ENCODE results near the gene CHD9NB. TPM values are rescaled to one million over a fixed set of nuclear protein-coding genes. Genes with fewer than 3 reads are reported as not detected.

CHD9NB gene
- total RNA-seq = under 1 TPM; 0.15 to 0.27 TPM

- peak within 1 kb of the TSS; percentile 13 for H3K27ac Mint-ChIP-seq
- no peaks in the 10 kb centered on the region for H3K9me3 Mint-ChIP-seq
- H3K36me3 Mint-ChIP-seq (ENCODE audit: low read depth) = no peaks in the 10 kb centered on the region
- H3K4me3 Mint-ChIP-seq = peak within 1 kb of the TSS; percentile 12
- POLR2A ChIA-PET = no interaction called here
- peaks cover 36% of the 10 kb centered on the region for H3K4me1 Mint-ChIP-seq
- CTCF ChIA-PET = interaction anchor here (0.6 to 0.7 kb wide), 2 partner anchors 101 to 491 kb away, joined by 4 to 5 read pairs; no protein-coding TSS in a partner anchor
- no peaks in the 10 kb centered on the region for H3K27me3 Mint-ChIP-seq
- no peak for DNase-seq
These were observed at the start of gene CHD9NB for GRCh38 chr16:53052519-53053501. TSS of gene CHD9NB (minus strand) at chr16:53052897. CDS start at chr16:53044158, 8,739 bp downstream.

GRCh38 chr16:53100889-53101288, 48.2 kb upstream of the CHD9NB start:
- ChIA-PET CTCF (interaction anchor here (0.6 to 2.2 kb wide), 5 partner anchors 9 to 918 kb away, joined by 3 to 7 read pairs (median 4); no protein-coding TSS in a partner anchor), POLR2A (interaction anchor here (0.6 kb wide), 1 partner anchor 14 kb away, joined by 5 read pairs; no protein-coding TSS in a partner anchor)
- no peaks in the 10 kb centered on the region for H3K36me3 Mint-ChIP-seq (ENCODE audit: low read depth)
- H3K9me3 Mint-ChIP-seq = no peaks in the 10 kb centered on the region
- no peaks in the 10 kb centered on the region for H3K27me3 Mint-ChIP-seq
- DNase-seq = no peak
- no peak overlapping the region for H3K4me3 Mint-ChIP-seq
- H3K4me1 Mint-ChIP-seq = peaks cover 25% of the 10 kb centered on the region
- H3K27ac Mint-ChIP-seq = no peak overlapping the region

DNA sequence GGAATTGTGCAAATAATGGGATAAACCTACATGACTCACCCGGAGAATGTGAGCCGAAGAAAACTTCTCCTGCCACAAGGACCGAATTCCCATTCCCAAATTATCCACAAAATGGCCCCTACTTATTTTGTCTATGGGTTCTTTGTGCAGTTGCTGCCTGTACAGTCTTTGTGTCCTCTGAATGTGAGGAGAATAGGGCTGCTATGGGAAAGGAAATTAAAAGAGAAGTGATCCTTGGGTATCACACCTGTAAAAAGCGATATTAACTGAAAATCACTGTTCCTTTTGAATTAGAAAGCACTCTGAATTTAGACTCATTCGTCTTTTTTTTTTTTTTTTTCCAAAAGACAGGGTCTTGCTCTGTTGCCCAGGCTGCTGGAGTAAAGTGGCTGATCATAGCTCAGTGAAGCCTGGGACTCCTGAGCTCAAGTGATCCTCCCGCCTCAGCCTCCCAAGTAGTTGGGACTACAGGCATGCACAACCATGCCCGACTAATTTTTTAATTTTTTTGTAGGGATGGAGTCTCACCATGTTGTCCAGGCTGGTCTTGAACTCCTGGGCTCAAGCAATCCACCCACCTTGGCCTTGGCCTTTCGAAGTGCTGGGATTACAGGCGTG, 47.5 kb upstream of the CHD9NB start:
- Mint-ChIP-seq H3K9me3 (no peaks in the 10 kb centered on the region), H3K27ac (peak overlapping the region; percentile 85), H3K4me3 (peak overlapping the region; percentile 75), H3K4me1 (peaks cover 25% of the 10 kb centered on the region), H3K27me3 (no peaks in the 10 kb centered on the region), H3K36me3 (ENCODE audit: low read depth) (no peaks in the 10 kb centered on the region)
- no peak for DNase-seq
- ChIA-PET CTCF (interaction anchor here (0.6 to 2.2 kb wide), 7 partner anchors 10 to 919 kb away, joined by 3 to 7 read pairs (median 4); no protein-coding TSS in a partner anchor), POLR2A (interaction anchor here (0.6 kb wide), 1 partner anchor 14 kb away, joined by 5 read pairs; no protein-coding TSS in a partner anchor)

DNA sequence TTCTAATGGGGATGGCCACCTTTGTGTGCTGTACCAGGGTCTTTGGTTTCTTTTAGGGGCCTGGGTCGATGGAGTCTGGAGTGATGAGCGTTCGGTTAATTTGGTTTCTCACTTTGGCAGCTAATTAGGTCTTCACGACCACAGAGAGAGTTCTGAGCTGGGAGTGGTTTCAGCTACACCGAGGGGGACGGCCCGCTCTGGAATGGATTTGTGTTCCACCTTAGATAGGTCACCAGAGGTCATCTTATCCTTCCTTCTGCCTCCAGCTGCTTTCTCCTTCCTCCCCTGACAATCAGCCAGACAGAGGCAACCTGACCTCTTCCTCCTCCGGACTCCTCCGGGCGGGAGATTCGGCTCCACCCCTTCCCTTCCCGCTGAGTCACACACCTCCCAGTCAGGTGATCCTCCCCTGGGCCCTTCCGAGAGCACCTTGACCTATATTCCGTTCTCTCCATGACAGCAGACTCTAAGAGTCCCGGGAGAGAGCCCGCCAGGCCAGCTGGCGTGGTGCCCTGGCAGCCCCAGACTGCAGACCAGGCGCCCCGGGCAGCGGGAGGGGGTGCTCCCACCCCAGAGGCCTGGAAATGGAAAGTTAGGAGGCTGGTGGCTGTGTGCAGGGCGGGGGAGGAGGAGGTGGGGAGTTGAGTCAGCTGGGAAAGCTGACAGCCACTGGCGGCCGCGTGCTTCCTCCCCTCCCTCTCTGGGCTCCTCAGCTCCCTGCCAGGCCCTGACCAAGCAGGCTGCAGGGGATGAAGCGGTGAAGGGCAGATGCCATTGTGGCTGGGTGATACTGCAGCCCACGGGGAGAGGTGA, 46.8 kb upstream of the CHD9NB start:
- ChIA-PET POLR2A (no interaction called here), CTCF (interaction anchor here (0.9 to 2.2 kb wide), 7 partner anchors 9 to 45 kb away, joined by 3 to 7 read pairs (median 4); partner anchors contain the start of gene CHD9)
- peak; percentile 53 for DNase-seq
- peak overlapping the region; percentile 75 for H3K4me3 Mint-ChIP-seq
- H3K36me3 Mint-ChIP-seq (ENCODE audit: low read depth) = no peaks in the 10 kb centered on the region
- peaks cover 30% of the 10 kb centered on the region for H3K4me1 Mint-ChIP-seq
- H3K27ac Mint-ChIP-seq = peak overlapping the region; percentile 85
- H3K9me3 Mint-ChIP-seq = no peaks in the 10 kb centered on the region
- H3K27me3 Mint-ChIP-seq = no peaks in the 10 kb centered on the region

- peaks cover 38% of the 10 kb centered on the region for H3K4me1 Mint-ChIP-seq
- H3K36me3 Mint-ChIP-seq (ENCODE audit: low read depth) = no peaks in the 10 kb centered on the region
- H3K27me3 Mint-ChIP-seq = no peaks in the 10 kb centered on the region
- ChIA-PET CTCF (interaction anchor here (0.9 to 2.2 kb wide), 7 partner anchors 9 to 44 kb away, joined by 3 to 7 read pairs (median 4); partner anchors contain the start of gene CHD9), POLR2A (interaction anchor here (0.5 kb wide), 1 partner anchor 38 kb away, joined by 3 read pairs; no protein-coding TSS in a partner anchor)
- H3K4me3 Mint-ChIP-seq = peak overlapping the region; percentile 75
- peak overlapping the region; percentile 85 for H3K27ac Mint-ChIP-seq
- DNase-seq = peak; percentile 28
- no peaks in the 10 kb centered on the region for H3K9me3 Mint-ChIP-seq
These were observed 46.0 kb upstream of the CHD9NB start for GRCh38 chr16:53098526-53099317.

DNA sequence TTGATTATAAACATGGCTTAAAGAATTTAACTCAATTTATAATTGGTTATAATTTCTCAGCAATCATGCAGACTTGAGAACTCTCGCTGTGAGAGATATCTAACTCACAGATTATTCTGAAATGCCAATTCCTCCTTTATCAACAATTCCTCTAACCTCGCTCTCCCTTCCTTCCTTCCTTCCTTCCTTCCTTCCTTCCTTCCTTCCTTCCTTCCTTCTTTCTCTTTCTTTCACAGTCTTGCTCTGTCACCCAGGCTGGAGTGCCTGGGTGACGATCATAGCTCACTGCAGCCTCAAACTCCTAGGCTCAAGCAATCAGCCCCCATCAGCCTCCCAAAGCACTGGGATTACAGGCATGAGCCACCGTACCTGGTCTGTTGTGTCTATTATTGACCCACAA, 44.5 kb upstream of the CHD9NB start:
- H3K27ac Mint-ChIP-seq = no peak overlapping the region
- no peak overlapping the region for H3K4me3 Mint-ChIP-seq
- no peaks in the 10 kb centered on the region for H3K27me3 Mint-ChIP-seq
- DNase-seq = no peak
- POLR2A ChIA-PET = no interaction called here
- no peaks in the 10 kb centered on the region for H3K9me3 Mint-ChIP-seq
- CTCF ChIA-PET = no interaction called here
- H3K4me1 Mint-ChIP-seq = peaks cover 46% of the 10 kb centered on the region
- no peaks in the 10 kb centered on the region for H3K36me3 Mint-ChIP-seq (ENCODE audit: low read depth)

DNA sequence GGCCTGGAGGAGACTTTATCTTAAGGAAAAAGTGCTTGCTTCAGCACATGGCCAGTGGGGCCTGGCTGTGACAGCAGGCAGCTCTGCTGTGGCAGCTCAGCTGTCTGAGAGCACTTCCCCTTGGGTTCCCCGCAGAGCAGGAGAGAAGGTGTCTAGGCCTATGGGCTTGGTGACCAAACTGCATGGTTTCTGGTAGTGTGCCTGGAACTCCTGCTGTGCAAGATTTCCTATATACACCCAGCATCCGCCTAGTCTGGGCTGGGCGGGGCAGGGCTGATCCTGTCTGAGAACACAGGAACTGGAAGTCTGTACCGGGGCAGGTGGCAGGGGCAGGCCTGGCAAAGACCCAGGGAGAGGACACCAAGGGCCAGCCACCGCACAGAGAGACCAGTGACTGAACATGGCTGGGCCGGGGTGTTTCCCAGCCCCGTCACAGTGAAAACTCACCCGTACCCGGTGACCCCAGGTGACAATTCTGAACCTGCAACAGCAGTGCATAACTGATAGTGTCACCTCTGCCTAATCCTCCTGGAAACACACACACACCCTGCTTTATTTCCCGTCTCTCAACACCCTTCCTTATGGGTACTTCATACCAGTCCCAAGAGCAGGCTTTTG, 41.4 kb upstream of the CHD9NB start:
- no peak overlapping the region for H3K4me3 Mint-ChIP-seq
- peaks cover 52% of the 10 kb centered on the region for H3K4me1 Mint-ChIP-seq
- peaks cover 1% of the 10 kb centered on the region for H3K36me3 Mint-ChIP-seq (ENCODE audit: low read depth)
- peak overlapping the region; percentile 80 for H3K27ac Mint-ChIP-seq
- H3K9me3 Mint-ChIP-seq = no peaks in the 10 kb centered on the region
- H3K27me3 Mint-ChIP-seq = no peaks in the 10 kb centered on the region
- DNase-seq = peak; percentile 10
- CTCF ChIA-PET = no interaction called here
- POLR2A ChIA-PET = no interaction called here

DNA sequence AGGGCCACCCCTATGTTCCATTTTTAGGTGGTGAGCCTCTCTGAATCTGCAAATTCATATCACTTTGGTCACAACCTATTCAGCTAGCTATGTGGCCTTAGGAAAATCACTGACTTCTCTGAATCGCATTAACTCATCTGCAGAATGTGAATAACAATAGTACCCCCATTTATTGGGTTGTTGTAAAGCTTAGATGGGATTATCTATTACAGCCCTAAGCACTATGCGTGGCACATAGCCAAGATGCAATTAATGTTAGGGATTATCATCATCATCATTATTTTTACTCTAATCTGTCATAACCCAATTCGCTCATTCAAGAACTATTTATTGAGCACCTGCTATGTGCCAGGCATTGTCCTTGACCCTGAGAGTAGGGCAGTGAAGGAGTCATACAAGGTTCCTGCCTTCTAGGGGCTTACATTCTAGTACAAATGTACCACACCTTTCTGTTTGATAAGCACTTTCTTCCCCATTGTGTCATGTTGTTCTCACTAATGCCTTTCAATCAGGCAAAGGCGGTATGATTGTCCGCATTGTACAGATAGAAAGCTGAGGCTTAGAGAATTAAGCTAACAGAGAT, 40.6 kb upstream of the CHD9NB start:
- CTCF ChIA-PET = no interaction called here
- no peak overlapping the region for H3K27ac Mint-ChIP-seq
- no peak for DNase-seq
- peaks cover 1% of the 10 kb centered on the region for H3K36me3 Mint-ChIP-seq (ENCODE audit: low read depth)
- peaks cover 44% of the 10 kb centered on the region for H3K4me1 Mint-ChIP-seq
- POLR2A ChIA-PET = no interaction called here
- no peak overlapping the region for H3K4me3 Mint-ChIP-seq
- H3K9me3 Mint-ChIP-seq = no peaks in the 10 kb centered on the region
- no peaks in the 10 kb centered on the region for H3K27me3 Mint-ChIP-seq

- no peak for DNase-seq
- H3K4me1 Mint-ChIP-seq = peaks cover 41% of the 10 kb centered on the region
- ChIA-PET POLR2A (no interaction called here), CTCF (no interaction called here)
- H3K27me3 Mint-ChIP-seq = no peaks in the 10 kb centered on the region
- no peak overlapping the region for H3K27ac Mint-ChIP-seq
- H3K9me3 Mint-ChIP-seq = no peaks in the 10 kb centered on the region
- no peak overlapping the region for H3K4me3 Mint-ChIP-seq
- H3K36me3 Mint-ChIP-seq (ENCODE audit: low read depth) = peaks cover 1% of the 10 kb centered on the region
These were observed 39.6 kb upstream of the CHD9NB start for GRCh38 chr16:53092284-53092683.

GRCh38 chr16:53091466-53092211, 38.9 kb upstream of the CHD9NB start:
- no peak overlapping the region for H3K4me3 Mint-ChIP-seq
- CTCF ChIA-PET = no interaction called here
- no peaks in the 10 kb centered on the region for H3K27me3 Mint-ChIP-seq
- POLR2A ChIA-PET = no interaction called here
- H3K27ac Mint-ChIP-seq = peak overlapping the region; percentile 55
- no peaks in the 10 kb centered on the region for H3K9me3 Mint-ChIP-seq
- peaks cover 1% of the 10 kb centered on the region for H3K36me3 Mint-ChIP-seq (ENCODE audit: low read depth)
- DNase-seq = no peak
- peaks cover 40% of the 10 kb centered on the region for H3K4me1 Mint-ChIP-seq

Measured in activated CD4-positive, alpha-beta T cell treated with anti-CD3 and anti-CD28 coated beads, Interleukin-2, amount 10 ng/mL, durations not matched to agents 7 days and 5 days (primary cell).